NB4 (cell line): ENCODE results near the gene HDAC8.

Experiments used
- MYC ChIP-seq: IDR thresholded peaks from 2 replicates; pipeline ENCODE4 v1.6.1; 2011; ENCODE audit warnings: low read depth, low read length
- POLR2A ChIP-seq: IDR thresholded peaks from 2 replicates; pipeline ENCODE4 v1.6.1; 2011; ENCODE audit warnings: mild to moderate bottlenecking; ENCODE audit not compliant: insufficient read length; ENCODE audit errors: extremely low read depth
- TF ChIP-seq, protein P1 (sequence below): IDR thresholded peaks from one replicate; pipeline ENCODE4 v1.5.1; 2012; ENCODE audit warnings: low read depth, low read length
- TF ChIP-seq, protein P2 (sequence below): IDR thresholded peaks from 2 replicates; pipeline ENCODE4 v1.6.1; 2011; ENCODE audit warnings: low read depth, low read length

DNA sequence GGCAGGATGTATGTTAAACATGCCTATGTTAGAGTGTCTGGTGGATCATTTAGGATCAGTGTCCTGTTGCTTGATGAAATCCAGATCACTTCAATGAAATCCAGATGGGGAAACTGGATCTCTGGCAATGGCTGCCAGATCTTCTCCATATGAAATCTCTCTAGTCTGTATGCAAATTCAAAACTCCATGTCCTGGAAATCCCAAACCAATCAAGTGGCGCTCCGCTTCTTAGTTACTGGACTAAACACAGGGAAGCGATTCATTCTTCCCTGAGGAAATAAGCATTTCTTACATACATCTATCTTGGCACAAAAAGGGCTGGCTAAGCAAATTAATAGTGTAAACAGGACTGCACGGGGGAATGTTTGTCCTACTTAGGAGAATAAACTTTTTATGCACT is 94.9 kb downstream of the HDAC8 start:
- TF ChIP-seq, protein P1, sequence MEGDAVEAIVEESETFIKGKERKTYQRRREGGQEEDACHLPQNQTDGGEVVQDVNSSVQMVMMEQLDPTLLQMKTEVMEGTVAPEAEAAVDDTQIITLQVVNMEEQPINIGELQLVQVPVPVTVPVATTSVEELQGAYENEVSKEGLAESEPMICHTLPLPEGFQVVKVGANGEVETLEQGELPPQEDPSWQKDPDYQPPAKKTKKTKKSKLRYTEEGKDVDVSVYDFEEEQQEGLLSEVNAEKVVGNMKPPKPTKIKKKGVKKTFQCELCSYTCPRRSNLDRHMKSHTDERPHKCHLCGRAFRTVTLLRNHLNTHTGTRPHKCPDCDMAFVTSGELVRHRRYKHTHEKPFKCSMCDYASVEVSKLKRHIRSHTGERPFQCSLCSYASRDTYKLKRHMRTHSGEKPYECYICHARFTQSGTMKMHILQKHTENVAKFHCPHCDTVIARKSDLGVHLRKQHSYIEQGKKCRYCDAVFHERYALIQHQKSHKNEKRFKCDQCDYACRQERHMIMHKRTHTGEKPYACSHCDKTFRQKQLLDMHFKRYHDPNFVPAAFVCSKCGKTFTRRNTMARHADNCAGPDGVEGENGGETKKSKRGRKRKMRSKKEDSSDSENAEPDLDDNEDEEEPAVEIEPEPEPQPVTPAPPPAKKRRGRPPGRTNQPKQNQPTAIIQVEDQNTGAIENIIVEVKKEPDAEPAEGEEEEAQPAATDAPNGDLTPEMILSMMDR, result no peak
- no peak for TF ChIP-seq MYC
- TF ChIP-seq, protein P2, sequence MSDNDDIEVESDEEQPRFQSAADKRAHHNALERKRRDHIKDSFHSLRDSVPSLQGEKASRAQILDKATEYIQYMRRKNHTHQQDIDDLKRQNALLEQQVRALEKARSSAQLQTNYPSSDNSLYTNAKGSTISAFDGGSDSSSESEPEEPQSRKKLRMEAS, result no peak
- no peak for TF ChIP-seq POLR2A
